ENCODE measurements around the gene OGDH.
"Not testable (repeated sequence)": the region's sequence is repeated elsewhere in the genome, so short reads cannot be mapped to it uniquely, and the experiment has no call there.

The OGDH gene

GRCh38 chr7:44705434-44705833 lies 99.0 kb downstream of the OGDH start:
- no peak for DNase-seq (ENCODE audit: low read depth, low spot score)

GRCh38 chr7:44706788-44707557 lies 100.5 kb downstream of the OGDH start:
- no peak for DNase-seq (ENCODE audit: low read depth, low spot score)

- DNase-seq (ENCODE audit: low read depth, low spot score), result no peak
Measured at GRCh38 chr7:44707558-44708230, 101.3 kb downstream of the OGDH start.

GRCh38 chr7:44709011-44709915 lies 102.8 kb downstream of the OGDH start:
- no peak for DNase-seq (ENCODE audit: low read depth, low spot score)

GRCh38 chr7:44709945-44710596 lies 103.6 kb downstream of the OGDH start:
- DNase-seq (ENCODE audit: low read depth, low spot score), result no peak

- no peak for DNase-seq (ENCODE audit: low read depth, low spot score)
Measured at GRCh38 chr7:44711528-44711927, 105.1 kb downstream of the OGDH start.

GRCh38 chr7:44712012-44712411 lies 105.6 kb downstream of the OGDH start:
- no peak for DNase-seq (ENCODE audit: low read depth, low spot score)

- DNase-seq (ENCODE audit: low read depth, low spot score), result no peak
Measured at GRCh38 chr7:44713141-44713540, 106.7 kb downstream of the OGDH start.

GRCh38 chr7:44713680-44714335 lies 107.4 kb downstream of the OGDH start:
- DNase-seq (ENCODE audit: low read depth, low spot score), result no peak

- no peak for DNase-seq (ENCODE audit: low read depth, low spot score)
Measured at GRCh38 chr7:44716205-44716604, 109.8 kb downstream of the OGDH start.

- no peak for DNase-seq (ENCODE audit: low read depth, low spot score)
Measured at GRCh38 chr7:44720301-44720700, 113.9 kb downstream of the OGDH start.

GRCh38 chr7:44724276-44724675 lies 117.8 kb downstream of the OGDH start:
- no peak for DNase-seq (ENCODE audit: low read depth, low spot score)

- DNase-seq (ENCODE audit: low read depth, low spot score), result not testable (repeated sequence)
Measured at GRCh38 chr7:44726250-44726649, 119.8 kb downstream of the OGDH start.

GRCh38 chr7:44727158-44727936 lies 120.9 kb downstream of the OGDH start:
- DNase-seq (ENCODE audit: low read depth, low spot score), result no peak

- no peak for DNase-seq (ENCODE audit: low read depth, low spot score)
Measured at GRCh38 chr7:44727937-44728262, 121.5 kb downstream of the OGDH start.

- DNase-seq (ENCODE audit: low read depth, low spot score), result no peak
Measured at GRCh38 chr7:44729949-44730590, 123.6 kb downstream of the OGDH start.

- DNase-seq (ENCODE audit: low read depth, low spot score), result not testable (repeated sequence)
Measured at GRCh38 chr7:44732971-44733370, 126.5 kb downstream of the OGDH start.

- DNase-seq (ENCODE audit: low read depth, low spot score), result no peak
Measured at GRCh38 chr7:44733708-44734481, 127.5 kb downstream of the OGDH start.
